ENCODE data around the gene SFSWAP.
"Not testable (repeated sequence)": the region's sequence is repeated elsewhere in the genome, so short reads cannot be mapped to it uniquely, and the experiment has no call there.

Gene SFSWAP

GRCh38 chr12:131737150-131737827 lies 26.4 kb downstream of the SFSWAP start:
- DNase-seq = no peak

GRCh38 chr12:131738196-131738595 lies 27.3 kb downstream of the SFSWAP start:
- no peak for DNase-seq

- no peak for DNase-seq
These were observed 29.7 kb downstream of the SFSWAP start for GRCh38 chr12:131740626-131741025.

GRCh38 chr12:131742761-131743160 lies 31.9 kb downstream of the SFSWAP start:
- not testable (repeated sequence) for DNase-seq

- DNase-seq = not testable (repeated sequence)
These were observed 32.5 kb downstream of the SFSWAP start for GRCh38 chr12:131743410-131743809.

GRCh38 chr12:131743880-131744279 lies 33.0 kb downstream of the SFSWAP start:
- not testable (repeated sequence) for DNase-seq

GRCh38 chr12:131744675-131745074 lies 33.8 kb downstream of the SFSWAP start:
- DNase-seq = not testable (repeated sequence)

- DNase-seq = no peak
These were observed 34.8 kb downstream of the SFSWAP start for GRCh38 chr12:131745706-131746105.

GRCh38 chr12:131747276-131748177 lies 36.6 kb downstream of the SFSWAP start:
- DNase-seq = no peak

GRCh38 chr12:131749618-131750315 lies 38.9 kb downstream of the SFSWAP start:
- no peak for DNase-seq

- DNase-seq = no peak
These were observed 40.4 kb downstream of the SFSWAP start for GRCh38 chr12:131751335-131751734.

- no peak for DNase-seq
These were observed 41.6 kb downstream of the SFSWAP start for GRCh38 chr12:131752451-131752850.

GRCh38 chr12:131753005-131753404 lies 42.1 kb downstream of the SFSWAP start:
- no peak for DNase-seq

- no peak for DNase-seq
These were observed 42.9 kb downstream of the SFSWAP start for GRCh38 chr12:131753757-131754156.

- no peak for DNase-seq
These were observed 43.3 kb downstream of the SFSWAP start for GRCh38 chr12:131754184-131754583.

- no peak for DNase-seq
These were observed 44.6 kb downstream of the SFSWAP start for GRCh38 chr12:131755305-131756113.

GRCh38 chr12:131756441-131756840 lies 45.6 kb downstream of the SFSWAP start:
- no peak for DNase-seq

GRCh38 chr12:131757111-131757510 lies 46.2 kb downstream of the SFSWAP start:
- DNase-seq = no peak

GRCh38 chr12:131758016-131758739 lies 47.3 kb downstream of the SFSWAP start:
- no peak for DNase-seq

GRCh38 chr12:131759176-131759575 lies 48.3 kb downstream of the SFSWAP start:
- no peak for DNase-seq

GRCh38 chr12:131761638-131762037 lies 50.7 kb downstream of the SFSWAP start:
- DNase-seq = no peak

- no peak for DNase-seq
These were observed 53.8 kb downstream of the SFSWAP start for GRCh38 chr12:131764738-131765137.

Data from retina (tissue), 1 donor.